ENCODE results near the gene SLC16A14. TPM values are rescaled to one million over a fixed set of nuclear protein-coding genes. Genes with fewer than 3 reads are reported as not detected.
"Not testable (repeated sequence)": the region's sequence is repeated elsewhere in the genome, so short reads cannot be mapped to it uniquely, and the experiment has no call there.

Gene SLC16A14, protein sequence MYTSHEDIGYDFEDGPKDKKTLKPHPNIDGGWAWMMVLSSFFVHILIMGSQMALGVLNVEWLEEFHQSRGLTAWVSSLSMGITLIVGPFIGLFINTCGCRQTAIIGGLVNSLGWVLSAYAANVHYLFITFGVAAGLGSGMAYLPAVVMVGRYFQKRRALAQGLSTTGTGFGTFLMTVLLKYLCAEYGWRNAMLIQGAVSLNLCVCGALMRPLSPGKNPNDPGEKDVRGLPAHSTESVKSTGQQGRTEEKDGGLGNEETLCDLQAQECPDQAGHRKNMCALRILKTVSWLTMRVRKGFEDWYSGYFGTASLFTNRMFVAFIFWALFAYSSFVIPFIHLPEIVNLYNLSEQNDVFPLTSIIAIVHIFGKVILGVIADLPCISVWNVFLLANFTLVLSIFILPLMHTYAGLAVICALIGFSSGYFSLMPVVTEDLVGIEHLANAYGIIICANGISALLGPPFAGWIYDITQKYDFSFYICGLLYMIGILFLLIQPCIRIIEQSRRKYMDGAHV
- total RNA-seq: 8.2 TPM

DNA sequence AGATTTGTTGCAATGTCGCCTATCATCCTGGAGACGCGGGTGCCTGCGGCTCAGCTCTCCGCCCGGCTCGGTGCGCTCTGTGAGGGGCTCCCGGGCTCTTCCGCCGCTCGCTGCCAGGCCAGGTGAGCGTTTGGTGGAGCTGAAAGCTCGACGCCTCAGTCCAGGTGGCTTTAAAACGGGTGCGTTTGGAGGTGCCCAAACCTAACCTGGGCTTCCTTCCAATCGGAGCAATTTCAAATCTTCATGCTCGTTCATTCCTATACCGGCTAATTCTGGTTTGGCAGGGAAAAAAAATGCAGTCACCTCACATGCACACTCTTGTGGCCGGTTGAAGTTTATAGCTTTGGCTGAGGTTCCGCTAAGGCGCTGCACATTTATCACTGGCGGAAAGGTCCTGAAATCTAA lies at the start of gene SLC16A14:
Gene SLC16A14 (minus strand): TSS at position 274 of the 405 bp plus-strand sequence. CDS start 9,572 bp downstream, outside the sequence.
- DNase-seq: peak; percentile 42

DNA sequence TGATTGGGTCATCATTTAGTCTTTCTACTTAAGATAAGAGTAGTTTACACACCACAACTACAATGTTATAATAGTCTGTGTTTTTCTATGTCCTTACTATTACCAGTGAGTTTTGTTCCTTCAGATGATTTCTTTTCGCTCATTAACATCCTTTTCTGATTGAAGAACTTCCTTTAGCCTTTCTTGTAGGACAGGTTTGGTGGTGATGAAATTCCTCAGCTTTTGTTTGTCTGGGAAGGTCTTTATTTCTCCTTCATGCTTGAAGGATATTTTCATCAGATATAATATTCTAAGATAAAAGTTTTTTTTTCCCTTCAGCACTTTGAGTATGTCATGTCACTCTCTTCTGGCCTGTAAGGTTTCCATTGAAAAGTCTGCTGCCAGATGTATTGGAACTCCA lies 38.0 kb upstream of the SLC16A14 start:
- DNase-seq: no peak

- DNase-seq: not testable (repeated sequence)
Measured at GRCh38 chr2:230101967-230102366, 33.2 kb upstream of the SLC16A14 start.

DNA sequence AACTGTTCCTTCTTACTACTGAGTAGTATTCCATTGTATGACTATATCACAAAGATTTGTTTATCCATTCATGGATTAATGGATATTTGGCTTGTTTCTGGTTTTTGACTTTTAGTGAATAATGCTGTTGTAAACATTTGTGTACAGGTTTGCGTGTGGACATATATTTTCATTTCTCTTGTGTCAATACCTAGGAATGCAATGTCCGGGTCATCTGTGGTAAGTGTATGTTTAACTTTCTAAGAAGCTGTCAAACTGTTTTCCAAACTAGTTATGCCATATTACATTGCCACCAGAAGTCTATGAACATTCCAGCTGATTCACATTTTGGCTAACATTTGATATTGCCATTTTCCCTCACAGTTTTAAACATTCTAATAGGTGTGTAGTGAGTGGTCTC lies 29.1 kb upstream of the SLC16A14 start:
- DNase-seq: no peak

DNA sequence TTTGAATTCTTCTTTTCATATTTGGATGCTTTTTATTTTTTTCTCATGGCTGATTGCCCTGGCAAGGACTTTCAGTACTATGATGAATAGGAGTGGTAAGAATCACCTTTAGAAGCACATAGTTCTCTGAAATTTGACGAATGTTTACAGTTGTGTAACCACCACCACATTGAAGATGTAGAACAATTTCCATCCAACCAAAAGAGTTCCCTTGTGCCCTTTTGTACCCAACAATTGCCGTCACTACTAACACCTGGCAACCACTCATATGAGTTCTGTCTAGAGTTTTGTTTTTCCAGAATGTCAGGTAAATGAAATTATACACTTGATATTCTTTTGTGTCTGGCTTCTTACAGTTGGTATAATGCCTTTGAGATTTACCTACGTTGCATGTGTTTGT lies 28.7 kb upstream of the SLC16A14 start:
- DNase-seq: no peak

GRCh38 chr2:230090967-230091366 lies 22.2 kb upstream of the SLC16A14 start:
- DNase-seq: no peak

DNA sequence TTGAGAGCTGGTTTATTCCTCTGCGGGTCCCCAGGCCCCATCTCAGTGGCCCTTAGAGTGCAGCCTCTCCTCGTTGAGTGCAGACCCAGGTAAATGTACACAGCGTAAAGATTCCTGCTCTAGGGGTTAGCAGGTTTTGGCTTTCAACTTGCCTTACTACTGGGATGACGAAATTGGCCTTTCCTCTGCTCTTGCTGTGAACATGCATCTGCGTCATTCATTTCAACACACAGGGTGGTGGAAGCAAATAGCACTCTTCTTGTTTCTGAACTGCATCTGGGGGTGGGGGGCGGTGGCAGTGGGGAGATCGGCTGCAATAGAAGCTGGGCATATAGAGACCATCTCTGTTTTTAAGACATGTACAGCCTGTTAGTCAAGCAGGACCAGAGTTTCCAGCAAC lies 16.5 kb upstream of the SLC16A14 start:
- no peak for DNase-seq

DNA sequence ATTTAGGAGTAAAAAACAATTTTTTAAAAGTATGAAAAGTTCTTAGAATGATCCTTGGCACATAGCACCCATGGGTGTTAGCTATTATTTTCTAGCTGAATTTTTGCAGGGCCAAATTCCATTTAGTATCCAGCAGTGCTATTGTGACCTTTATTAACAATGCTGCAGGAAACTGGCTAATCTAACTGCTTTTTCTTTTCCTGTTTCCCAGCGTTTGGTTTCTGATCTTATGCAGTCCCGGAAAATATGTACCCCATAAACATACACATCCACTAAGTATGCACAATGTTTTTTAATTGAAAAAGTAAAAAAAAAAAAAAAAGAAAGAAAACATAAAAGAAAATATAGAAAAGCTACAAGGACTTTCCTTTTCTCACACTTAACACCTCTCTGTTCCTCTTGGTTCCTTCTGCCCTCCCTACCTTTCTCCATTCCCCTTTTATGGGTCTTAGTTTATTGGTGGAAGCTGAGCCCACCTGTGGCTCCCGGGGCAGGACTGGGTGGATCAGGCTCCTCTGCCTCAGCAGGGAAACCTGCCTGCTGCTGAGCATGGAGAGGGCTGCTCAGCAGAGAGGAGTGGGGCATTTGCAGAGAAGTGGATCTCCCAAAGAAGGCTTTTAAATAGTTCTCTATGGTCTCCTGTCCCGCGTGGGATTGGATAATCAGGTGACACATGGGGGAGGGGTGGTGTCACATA lies 9.3 kb upstream of the SLC16A14 start:
- no peak for DNase-seq

DNA sequence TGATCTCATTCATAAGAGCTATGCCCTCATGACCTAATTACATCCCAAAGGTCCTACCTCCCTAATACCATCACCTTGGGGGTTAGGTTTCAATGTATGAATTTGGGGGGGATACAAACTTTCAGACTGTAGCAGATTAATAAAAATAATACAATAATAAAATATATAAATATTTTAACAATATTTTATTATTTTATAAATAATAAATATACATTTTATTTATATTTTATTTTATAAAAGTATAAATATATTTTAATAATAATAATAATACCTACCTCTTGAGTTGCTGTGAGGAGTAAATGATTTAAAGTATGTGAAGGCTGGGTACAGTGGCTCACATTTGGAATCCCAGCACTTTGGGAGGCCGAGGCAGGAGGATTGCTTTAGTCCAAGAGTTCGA lies 8.1 kb upstream of the SLC16A14 start:
- DNase-seq: no peak

GRCh38 chr2:230075988-230076631 lies 7.4 kb upstream of the SLC16A14 start:
- DNase-seq: no peak

DNA sequence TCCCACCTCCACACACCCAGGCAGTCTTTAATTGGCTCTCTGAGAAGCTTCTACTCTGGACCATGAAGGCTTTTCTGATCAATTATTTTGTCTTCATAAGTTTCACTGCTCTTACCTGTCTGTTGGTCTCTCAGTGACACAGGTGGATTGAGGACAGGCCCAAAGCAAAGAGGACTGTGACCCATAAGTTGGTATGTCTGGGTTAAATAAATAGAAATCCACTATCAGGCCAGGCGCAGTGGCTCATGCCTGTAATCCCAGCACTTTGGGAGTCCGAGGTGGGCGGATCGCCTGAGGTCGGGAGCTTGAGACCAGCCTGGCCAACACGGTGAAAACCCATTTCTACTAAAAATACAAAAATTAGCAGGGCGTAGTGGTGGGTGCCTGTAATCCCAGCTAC lies 2.7 kb upstream of the SLC16A14 start:
- no peak for DNase-seq

GRCh38 chr2:230069402-230069801 lies 678 bp upstream of the SLC16A14 start:
- no peak for DNase-seq

DNA sequence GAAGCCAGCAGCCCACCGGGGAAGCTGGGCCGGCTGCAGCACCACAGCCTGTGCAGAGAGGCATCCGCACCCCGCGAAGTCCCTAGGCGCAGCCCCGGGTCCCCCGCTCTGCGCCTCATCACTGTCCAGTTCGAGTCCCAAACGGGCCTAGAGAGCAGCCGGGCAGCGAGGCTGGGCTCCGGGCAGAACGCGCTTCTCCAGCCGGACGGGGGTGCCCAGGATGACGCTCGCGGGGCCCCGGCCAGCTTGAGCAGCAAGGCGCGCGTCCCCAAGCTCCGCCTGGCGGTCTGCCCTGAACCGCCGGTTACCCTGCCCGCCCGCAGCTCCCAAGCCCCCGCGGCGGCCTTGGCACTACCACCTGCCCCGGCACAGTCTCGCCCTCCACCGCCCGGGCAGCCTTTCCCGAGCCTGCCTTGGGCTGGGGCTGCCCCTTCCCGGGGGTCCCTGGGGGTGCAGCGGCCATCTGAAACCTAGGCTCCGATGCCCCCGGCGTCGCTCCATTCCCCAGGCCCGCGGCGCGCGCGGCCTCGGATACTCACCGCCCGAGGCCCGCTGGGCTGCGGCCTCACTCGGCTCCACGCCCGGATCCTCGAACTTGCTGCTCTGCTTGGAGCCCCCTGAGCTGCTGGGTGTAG lies 591 bp downstream of the SLC16A14 start:
- DNase-seq: no peak

GRCh38 chr2:230060672-230061293 lies 7.9 kb downstream of the SLC16A14 start:
- no peak for DNase-seq

DNA sequence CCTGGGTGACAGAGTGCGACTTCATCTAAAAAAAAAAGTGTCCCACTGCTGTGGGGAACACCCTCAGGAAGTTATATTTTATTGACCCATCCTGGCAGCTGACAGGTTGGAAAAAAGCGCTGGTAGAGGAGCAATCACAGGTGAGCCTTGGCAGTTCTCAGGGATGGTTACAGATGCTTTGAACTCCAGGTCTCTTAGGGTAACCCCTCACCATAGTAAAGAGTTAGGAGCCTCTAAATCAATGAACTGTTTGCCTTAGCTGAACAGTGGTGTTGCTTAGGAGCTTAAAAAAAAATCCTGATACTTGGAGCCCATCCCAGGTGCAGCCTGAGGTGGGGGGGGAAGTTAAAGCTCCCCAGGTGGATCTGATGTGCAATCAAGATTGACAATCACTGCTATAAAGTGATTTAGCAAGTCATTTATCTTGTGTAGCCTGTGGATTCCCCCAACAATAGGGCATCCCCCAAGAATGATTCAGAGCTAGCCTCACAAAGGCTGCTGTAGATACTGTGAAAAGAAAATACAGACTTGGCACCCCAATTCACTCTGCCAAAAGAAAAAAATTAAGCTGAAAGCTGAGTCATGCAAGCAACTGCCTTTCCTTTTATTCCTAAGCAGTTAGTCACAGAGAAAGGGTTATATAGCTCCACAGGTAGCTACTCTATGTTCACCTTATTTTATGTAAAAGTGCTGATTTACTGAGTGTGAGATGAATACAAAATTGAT lies 14.8 kb downstream of the SLC16A14 start:
- no peak for DNase-seq

DNA sequence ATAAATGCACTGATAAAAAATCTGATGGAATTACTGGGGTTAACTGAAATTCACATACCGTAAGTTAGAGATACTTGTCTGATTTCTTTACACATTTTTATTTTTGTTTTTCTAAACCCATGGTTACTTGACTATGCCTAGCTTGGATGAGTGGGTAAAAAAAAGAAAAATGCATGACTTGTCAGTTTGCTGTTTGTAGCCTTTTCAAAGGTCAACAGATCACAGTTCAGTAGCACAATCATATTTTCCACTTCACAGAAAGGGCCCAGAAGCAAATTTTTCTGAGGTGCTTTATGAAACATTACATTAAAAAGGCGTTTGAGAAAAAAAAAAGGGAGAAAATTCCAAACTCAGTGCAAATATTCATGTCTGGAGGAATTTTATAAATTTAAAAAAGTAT lies 16.4 kb downstream of the SLC16A14 start:
- DNase-seq: no peak

- peak; percentile 14 for DNase-seq
Measured at GRCh38 chr2:230050136-230050535, 18.6 kb downstream of the SLC16A14 start.

GRCh38 chr2:230048010-230048671 lies 20.6 kb downstream of the SLC16A14 start:
- no peak for DNase-seq

GRCh38 chr2:230046491-230046890 lies 22.2 kb downstream of the SLC16A14 start:
- DNase-seq: no peak

- DNase-seq: no peak
Measured at GRCh38 chr2:230043461-230043860, 25.3 kb downstream of the SLC16A14 start.

- no peak for DNase-seq
Measured at GRCh38 chr2:230043025-230043424, 25.7 kb downstream of the SLC16A14 start.
